ENCODE results near the gene RNLS.
A peak's percentile ranks its signal among the peaks of the same experiment; 100 is the strongest.

Gene RNLS

GRCh38 chr10:88411772-88412349 is 171.3 kb downstream of the RNLS start (continued):
- no peak for TF ChIP-seq PPARA (CRISPR knock-in tag; IDR thresholded peaks at IDR 0.05; ENCODE audit: borderline replicate concordance)

- TF ChIP-seq TSHZ2 (CRISPR knock-in tag; IDR thresholded peaks at IDR 0.05) (no peak), SNAI2 (CRISPR knock-in tag; IDR thresholded peaks at IDR 0.05) (no peak), OSR1 (CRISPR knock-in tag; IDR thresholded peaks at IDR 0.05) (no peak), PATZ1 (CRISPR knock-in tag; IDR thresholded peaks at IDR 0.05; ENCODE audit: borderline replicate concordance) (no peak)
- ATAC-seq, result no peak
These were observed 173.3 kb downstream of the RNLS start for GRCh38 chr10:88409824-88410223.

GRCh38 chr10:88409236-88409635 is 173.9 kb downstream of the RNLS start:
- no peak for TF ChIP-seq POU6F1 (CRISPR knock-in tag; IDR thresholded peaks at IDR 0.05; ENCODE audit: borderline replicate concordance, low read depth)
- TF ChIP-seq ISL1 (CRISPR knock-in tag; IDR thresholded peaks at IDR 0.05), result 0 out of 2 replicates have a peak, but pooled peaks have one; percentile 51
- ATAC-seq, result peak; percentile 19; the same call in 1 of the 3 replicates

- no peak for ATAC-seq
- no peak for TF ChIP-seq CREB5 (CRISPR knock-in tag; IDR thresholded peaks at IDR 0.05; ENCODE audit: low read depth)
- TF ChIP-seq TSHZ2 (CRISPR knock-in tag; IDR thresholded peaks at IDR 0.05), result no peak
- TF ChIP-seq ZNF70 (CRISPR knock-in tag; IDR thresholded peaks at IDR 0.05), result no peak
- TF ChIP-seq TOX (CRISPR knock-in tag; IDR thresholded peaks at IDR 0.05; ENCODE audit: borderline replicate concordance), result no peak
- no peak for TF ChIP-seq OSR1 (CRISPR knock-in tag; IDR thresholded peaks at IDR 0.05)
- no peak for TF ChIP-seq PATZ1 (CRISPR knock-in tag; IDR thresholded peaks at IDR 0.05; ENCODE audit: borderline replicate concordance)
- TF ChIP-seq ZFP30 (CRISPR knock-in tag; IDR thresholded peaks at IDR 0.05), result no peak
- no peak for TF ChIP-seq ZC3H10 (CRISPR knock-in tag; IDR thresholded peaks at IDR 0.05)
- no peak for TF ChIP-seq CSDC2 (CRISPR knock-in tag; IDR thresholded peaks at IDR 0.05)
These were observed 175.0 kb downstream of the RNLS start for GRCh38 chr10:88408096-88408495.

All from SK-N-SH treated with all-trans-retinoic acid at 6 μM for 48 hours (cell line).